Natural killer cell treated with Interleukin-12 subunit alpha and Interleukin-12 subunit beta and Interleukin-15 and Interleukin-18, amount 100 ng/mL, for 72 hours (primary cell): ENCODE data around the gene PLD5. TPM values are rescaled to one million over a fixed set of nuclear protein-coding genes. Genes with fewer than 3 reads are reported as not detected.
A peak's percentile ranks its signal among the peaks of the same experiment; 100 is the strongest.
"Not testable (repeated sequence)": the region's sequence is repeated elsewhere in the genome, so short reads cannot be mapped to it uniquely, and the experiment has no call there.

Experiments
- ATAC-seq, 2 donors: fragments of 150-1000 bp; cut with Tn5 transposase in 1 of 2; sonication (Bioruptor Pico), chemical (Tn5 transposase) in 1 of 2; 2 replicates each; pipeline ENCODE4 v1.10.0; 2021
- DNase-seq: peaks from one replicate; pipeline ENCODE4 v3.0.0; 2022; ENCODE audit warnings: low spot score
- H3K27ac Mint-ChIP-seq, 2 donors: 1 replicate in 1 of 2; 2 replicates in 1 of 2; pipeline ENCODE4 v1.8.0; 2022; ENCODE audit warnings: mixed read lengths in 2 of 2, mild to moderate bottlenecking in 1 of 2, moderate library complexity in 1 of 2
- H3K27me3 Mint-ChIP-seq, 2 donors: 1 replicate in 1 of 2; 2 replicates in 1 of 2; pipeline ENCODE4 v1.8.0; 2022; ENCODE audit warnings: mixed read lengths in 2 of 2
- H3K36me3 Mint-ChIP-seq: one replicate; pipeline ENCODE4 v1.8.0; 2022; ENCODE audit warnings: mixed read lengths
- H3K4me1 Mint-ChIP-seq, 2 donors: 1 replicate in 1 of 2; 2 replicates in 1 of 2; pipeline ENCODE4 v1.8.0; 2022; ENCODE audit warnings: low read depth in 2 of 2, mixed read lengths in 2 of 2, mild to moderate bottlenecking in 1 of 2
- H3K4me3 Mint-ChIP-seq: one replicate; pipeline ENCODE4 v1.8.0; 2022; ENCODE audit warnings: mixed read lengths
- H3K9me3 Mint-ChIP-seq: 2 replicates; pipeline ENCODE4 v1.8.0; 2022; ENCODE audit warnings: mixed read lengths
- total RNA-seq, 2 donors: library from RNA; stranded (reverse); gene quantifications; one replicate each; pipeline ENCODE4 v1.2.3, GENCODE V29; 2022

The PLD5 gene
- total RNA-seq, 2 donors from 2014 or later: not detected

DNA sequence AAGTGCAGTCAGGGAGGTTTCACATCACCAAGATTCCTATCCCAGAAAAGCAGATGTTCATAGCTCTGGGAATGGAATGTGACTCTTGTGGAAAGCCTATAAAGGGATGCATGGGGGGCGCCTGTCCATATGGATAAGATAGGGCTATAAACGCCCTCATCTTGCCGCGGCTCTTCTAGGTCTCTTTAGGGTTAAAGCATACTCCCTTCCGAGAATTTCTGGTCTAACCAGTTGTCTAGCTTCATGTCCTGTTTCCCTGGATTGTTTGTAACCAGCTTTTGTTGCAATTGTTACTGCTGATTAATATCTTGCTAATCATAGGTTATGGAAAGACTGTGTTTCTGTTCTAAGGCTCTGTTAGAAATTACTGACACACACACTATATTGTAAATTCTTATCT lies 64.8 kb downstream of the PLD5 start:
- not testable (repeated sequence) for H3K27me3 Mint-ChIP-seq, H3K4me3 Mint-ChIP-seq, H3K36me3 Mint-ChIP-seq, H3K27ac Mint-ChIP-seq, H3K9me3 Mint-ChIP-seq, H3K4me1 Mint-ChIP-seq, ATAC-seq, DNase-seq

DNA sequence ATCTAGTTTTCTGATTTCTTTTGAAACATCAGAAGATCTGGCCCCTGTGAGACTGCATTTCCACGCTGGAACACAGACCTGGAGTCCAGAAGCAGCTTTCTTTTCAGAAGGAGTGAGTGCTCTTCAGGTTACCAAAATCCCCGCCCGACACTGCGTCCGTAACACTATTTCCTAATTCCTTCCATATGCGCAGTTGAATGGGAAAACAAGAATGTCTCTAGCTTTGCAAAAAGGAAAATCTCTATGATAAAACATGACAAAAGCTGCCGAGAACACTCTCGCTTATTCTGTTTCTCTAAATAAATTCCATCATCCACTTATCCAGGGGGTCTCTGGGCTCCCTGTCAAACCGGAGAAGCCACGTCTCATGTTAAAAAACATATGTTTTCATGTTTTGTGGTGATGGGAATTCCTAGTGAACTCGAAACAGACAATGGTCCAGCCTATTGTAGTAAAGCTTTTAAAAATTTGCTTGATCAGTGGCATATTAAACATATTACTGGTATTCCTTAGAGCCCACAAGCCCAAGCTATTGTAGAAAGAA lies 67.7 kb downstream of the PLD5 start:
- Mint-ChIP-seq H3K27me3 (peaks cover 2 to 15% of the 10 kb centered on the region in 2 donors), H3K36me3 (no peaks in the 10 kb centered on the region), H3K4me1 (no peaks in the 10 kb centered on the region), H3K4me3 (no peak overlapping the region), H3K27ac (no peak overlapping the region), H3K9me3 (no peaks in the 10 kb centered on the region)
- ATAC-seq (no peak), DNase-seq (no peak)

DNA sequence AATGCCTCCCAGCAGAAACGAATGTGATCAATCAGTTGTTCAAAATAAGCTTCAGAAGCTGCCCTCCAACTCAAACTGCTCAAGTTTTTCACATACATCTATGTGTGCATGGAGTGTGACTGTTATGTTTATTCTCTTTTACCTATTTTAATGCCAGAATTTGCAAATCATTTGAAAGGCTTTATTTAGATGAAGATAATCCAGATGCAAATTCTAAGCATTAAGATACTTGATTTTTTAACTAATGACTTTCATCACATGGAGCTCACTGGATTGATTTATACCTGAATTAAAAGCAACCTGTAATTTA lies 69.5 kb downstream of the PLD5 start:
- Mint-ChIP-seq H3K9me3 (no peaks in the 10 kb centered on the region), H3K4me3 (no peak overlapping the region), H3K27ac (no peak overlapping the region), H3K36me3 (no peaks in the 10 kb centered on the region), H3K4me1 (no peaks in the 10 kb centered on the region), H3K27me3 (peaks cover 2 to 15% of the 10 kb centered on the region in 2 donors)
- ATAC-seq (no peak), DNase-seq (no peak)

DNA sequence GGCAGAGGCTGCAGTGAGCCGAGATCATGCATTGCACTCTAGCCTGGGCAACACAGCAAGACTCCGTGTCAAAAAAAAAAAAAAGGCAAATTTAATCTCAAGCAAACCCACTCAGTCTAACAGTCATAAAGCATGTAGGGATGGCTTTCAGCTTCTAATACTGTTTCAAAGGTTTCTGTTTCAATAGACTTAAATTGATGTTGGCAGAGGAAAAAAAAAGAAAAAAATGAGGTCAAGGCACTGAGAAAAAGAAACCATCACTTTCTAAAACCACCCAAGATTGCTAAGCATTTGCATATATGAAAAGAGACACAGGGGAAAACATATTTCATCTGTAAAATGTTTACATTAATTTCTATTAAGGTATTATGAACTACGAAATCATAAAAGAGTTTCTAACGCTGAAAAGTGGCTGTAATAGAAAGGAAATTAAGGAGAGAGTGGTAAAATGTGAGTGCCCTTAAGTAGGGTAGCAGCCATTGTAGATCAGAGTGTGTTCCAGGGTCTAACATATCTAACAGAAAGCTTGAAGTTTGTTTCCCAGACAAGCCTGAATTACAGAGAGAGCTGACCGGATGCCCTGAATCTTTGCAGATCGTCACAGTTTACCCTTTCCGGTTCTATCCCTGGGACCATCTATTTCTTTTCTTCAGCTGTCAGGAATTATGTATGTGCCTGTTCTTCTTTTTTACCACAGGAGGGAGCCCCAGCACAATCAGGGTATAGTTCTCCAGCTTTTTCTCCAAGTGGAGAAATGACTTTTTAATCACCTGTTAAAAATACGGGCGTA lies 70.0 kb downstream of the PLD5 start:
- Mint-ChIP-seq H3K36me3 (no peaks in the 10 kb centered on the region), H3K4me3 (no peak overlapping the region), H3K27me3 (peaks cover 2 to 15% of the 10 kb centered on the region in 2 donors), H3K9me3 (no peaks in the 10 kb centered on the region), H3K4me1 (no peaks in the 10 kb centered on the region), H3K27ac (no peak overlapping the region)
- ATAC-seq: no peak
- DNase-seq: no peak

DNA sequence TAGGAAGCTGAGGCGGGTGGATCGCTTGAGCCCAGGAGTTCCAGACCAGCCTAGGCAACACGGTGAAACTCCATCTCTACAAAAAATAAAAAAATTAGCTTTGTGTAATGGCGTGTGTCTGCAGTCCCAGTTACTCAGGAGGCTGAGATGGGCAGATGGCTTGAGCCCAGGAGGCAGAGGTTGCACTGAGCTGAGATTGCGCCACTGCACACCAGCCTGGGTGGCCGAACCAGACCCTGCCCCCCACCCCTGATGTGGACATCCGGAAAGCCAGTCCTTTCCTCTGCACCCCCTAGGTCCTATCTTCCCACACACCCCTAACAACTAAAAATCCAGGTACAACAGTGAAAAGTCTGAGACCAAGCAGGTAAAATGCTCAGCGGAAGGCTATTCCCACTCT lies 71.9 kb downstream of the PLD5 start:
- H3K4me1 Mint-ChIP-seq: no peaks in the 10 kb centered on the region
- no peaks in the 10 kb centered on the region for H3K9me3 Mint-ChIP-seq
- no peak overlapping the region for H3K27ac Mint-ChIP-seq
- ATAC-seq: no peak
- H3K36me3 Mint-ChIP-seq: no peaks in the 10 kb centered on the region
- DNase-seq: no peak
- H3K27me3 Mint-ChIP-seq: peaks cover 10 to 16% of the 10 kb centered on the region in 2 donors
- no peak overlapping the region for H3K4me3 Mint-ChIP-seq

DNA sequence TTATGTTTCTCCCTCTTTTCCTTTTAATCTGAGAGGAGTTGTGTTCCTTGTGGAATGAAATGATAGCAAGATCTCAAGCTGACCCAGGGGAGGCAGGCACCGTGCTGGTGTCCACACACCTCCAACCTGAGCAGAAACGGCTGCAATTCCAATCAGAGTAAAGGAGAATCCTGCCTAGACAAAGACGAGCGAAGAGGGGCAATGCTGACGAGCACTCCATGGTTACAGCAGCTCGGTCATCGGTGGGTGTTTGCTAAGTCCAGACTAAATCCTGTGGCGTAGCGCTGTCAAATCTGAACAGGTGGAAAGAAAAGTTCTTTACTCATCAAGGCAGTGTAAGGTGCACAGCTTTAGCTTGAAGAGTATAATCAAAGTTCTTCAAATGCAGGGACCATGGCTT lies 74.8 kb downstream of the PLD5 start:
- H3K27me3 Mint-ChIP-seq: peaks cover 13 to 19% of the 10 kb centered on the region in 2 donors
- H3K4me3 Mint-ChIP-seq: no peak overlapping the region
- H3K4me1 Mint-ChIP-seq: no peaks in the 10 kb centered on the region
- H3K9me3 Mint-ChIP-seq: no peaks in the 10 kb centered on the region
- peak in 1 of 2 donors; percentile 6 for ATAC-seq
- no peaks in the 10 kb centered on the region for H3K36me3 Mint-ChIP-seq
- no peak for DNase-seq
- no peak overlapping the region for H3K27ac Mint-ChIP-seq

DNA sequence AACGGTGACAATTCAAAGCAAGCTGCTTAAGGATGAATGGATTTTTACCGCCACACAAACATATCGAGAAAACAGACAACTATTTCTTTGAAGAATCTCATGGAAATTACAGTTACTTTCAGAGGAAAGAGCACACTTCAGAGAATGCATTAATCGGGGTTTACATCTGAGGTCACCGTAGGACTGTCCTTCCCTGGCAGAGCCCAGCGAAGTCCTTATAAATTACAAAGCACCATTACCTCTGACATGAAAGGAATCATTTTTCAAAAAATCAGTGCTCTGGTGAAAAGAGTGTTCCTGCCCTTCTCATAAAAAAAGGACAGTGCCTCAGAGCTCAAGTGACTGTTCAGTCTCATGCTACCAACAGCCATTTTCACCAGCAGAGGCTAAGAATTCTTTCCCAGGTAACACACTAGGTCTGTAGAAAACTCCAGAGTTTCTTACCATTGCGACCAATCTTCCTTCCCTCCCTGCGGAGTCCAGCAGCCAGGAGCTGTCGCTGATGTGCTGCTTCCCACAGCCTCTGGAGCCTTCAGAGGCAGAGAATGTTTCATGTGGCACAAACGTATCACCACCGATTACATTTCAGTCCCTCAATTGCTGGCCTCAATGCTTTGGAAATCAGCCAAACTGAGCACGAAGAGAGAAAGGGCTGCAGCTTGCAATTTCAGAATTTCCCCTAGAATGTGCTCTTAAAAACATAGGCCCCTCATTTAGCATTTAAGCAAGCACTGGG lies 75.4 kb downstream of the PLD5 start:
- Mint-ChIP-seq H3K4me3 (no peak overlapping the region), H3K36me3 (no peaks in the 10 kb centered on the region), H3K4me1 (no peaks in the 10 kb centered on the region), H3K27ac (no peak overlapping the region), H3K27me3 (peaks cover 13 to 19% of the 10 kb centered on the region in 2 donors), H3K9me3 (no peaks in the 10 kb centered on the region)
- ATAC-seq (peak in 1 of 2 donors; percentile 20), DNase-seq (no peak)

DNA sequence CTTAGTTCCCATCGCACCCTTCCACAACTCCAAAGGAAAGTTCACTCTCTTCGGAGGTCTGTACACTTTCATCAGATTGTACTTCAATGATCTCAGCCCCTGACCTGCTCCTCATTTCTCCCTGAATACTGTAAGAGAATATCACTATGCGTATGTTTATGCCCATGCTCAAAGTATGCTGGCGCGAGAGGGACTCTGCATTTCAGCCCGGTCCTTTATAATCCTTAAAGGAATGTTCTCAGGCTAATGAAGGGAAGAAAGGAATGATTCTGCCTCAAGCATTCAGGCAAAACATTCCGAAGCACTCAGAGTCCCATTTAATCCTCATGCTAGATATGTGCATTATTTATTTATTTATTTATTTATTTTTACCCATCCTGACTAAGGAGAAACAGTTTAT lies 76.8 kb downstream of the PLD5 start:
- Mint-ChIP-seq H3K27ac (no peak overlapping the region), H3K4me3 (no peak overlapping the region), H3K27me3 (peaks cover 11 to 17% of the 10 kb centered on the region in 2 donors), H3K9me3 (no peaks in the 10 kb centered on the region), H3K36me3 (no peaks in the 10 kb centered on the region), H3K4me1 (no peaks in the 10 kb centered on the region)
- ATAC-seq (no peak), DNase-seq (no peak)

DNA sequence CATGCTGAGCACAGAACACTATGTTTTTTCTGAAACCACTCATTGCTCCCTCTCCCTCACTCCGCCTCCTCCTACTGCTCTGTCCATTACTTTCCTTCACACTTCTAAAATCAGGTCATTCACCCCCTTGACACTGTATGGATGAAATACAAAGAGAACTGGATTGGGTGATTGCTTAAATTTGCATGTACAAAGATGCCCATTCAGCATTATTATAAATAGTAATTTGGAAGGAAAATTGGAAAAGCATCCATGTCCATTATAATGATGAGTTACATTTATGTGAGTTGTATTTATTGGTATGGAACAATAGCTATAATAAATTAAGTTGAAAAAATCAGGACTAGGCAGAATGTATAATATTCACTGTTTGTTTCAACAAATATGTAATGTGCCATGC lies 83.7 kb downstream of the PLD5 start:
- Mint-ChIP-seq H3K36me3 (no peaks in the 10 kb centered on the region), H3K27ac (no peak overlapping the region), H3K9me3 (no peaks in the 10 kb centered on the region), H3K4me1 (no peaks in the 10 kb centered on the region), H3K27me3 (peaks cover 0 to 14% of the 10 kb centered on the region in 2 donors), H3K4me3 (no peak overlapping the region)
- no peak for DNase-seq
- no peak for ATAC-seq

DNA sequence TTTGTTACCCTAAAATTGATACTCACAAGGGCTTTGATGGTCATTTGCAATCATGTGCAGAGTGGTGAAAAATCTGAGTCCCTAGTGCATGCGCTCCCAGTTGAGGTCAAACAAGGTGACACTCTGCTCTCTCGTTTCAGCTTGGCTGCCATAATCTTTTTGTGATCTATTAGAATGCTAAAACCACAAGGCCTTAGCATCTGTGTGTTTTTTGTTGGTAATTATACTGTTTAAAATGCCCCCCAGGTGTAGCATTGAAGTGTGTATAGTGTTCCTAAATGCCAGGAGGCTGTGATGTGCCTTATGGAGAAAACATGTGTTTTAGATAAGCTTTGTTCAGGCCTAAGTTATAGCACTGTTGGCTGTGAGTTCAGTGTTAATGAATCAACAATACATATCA lies 89.3 kb downstream of the PLD5 start:
- H3K4me3 Mint-ChIP-seq: no peak overlapping the region
- ATAC-seq (no peak), DNase-seq (no peak)
- no peaks in the 10 kb centered on the region for H3K4me1 Mint-ChIP-seq
- H3K9me3 Mint-ChIP-seq: peaks cover 13% of the 10 kb centered on the region
- H3K27me3 Mint-ChIP-seq: peaks cover 4 to 19% of the 10 kb centered on the region in 2 donors
- H3K36me3 Mint-ChIP-seq: no peaks in the 10 kb centered on the region
- H3K27ac Mint-ChIP-seq: no peak overlapping the region

DNA sequence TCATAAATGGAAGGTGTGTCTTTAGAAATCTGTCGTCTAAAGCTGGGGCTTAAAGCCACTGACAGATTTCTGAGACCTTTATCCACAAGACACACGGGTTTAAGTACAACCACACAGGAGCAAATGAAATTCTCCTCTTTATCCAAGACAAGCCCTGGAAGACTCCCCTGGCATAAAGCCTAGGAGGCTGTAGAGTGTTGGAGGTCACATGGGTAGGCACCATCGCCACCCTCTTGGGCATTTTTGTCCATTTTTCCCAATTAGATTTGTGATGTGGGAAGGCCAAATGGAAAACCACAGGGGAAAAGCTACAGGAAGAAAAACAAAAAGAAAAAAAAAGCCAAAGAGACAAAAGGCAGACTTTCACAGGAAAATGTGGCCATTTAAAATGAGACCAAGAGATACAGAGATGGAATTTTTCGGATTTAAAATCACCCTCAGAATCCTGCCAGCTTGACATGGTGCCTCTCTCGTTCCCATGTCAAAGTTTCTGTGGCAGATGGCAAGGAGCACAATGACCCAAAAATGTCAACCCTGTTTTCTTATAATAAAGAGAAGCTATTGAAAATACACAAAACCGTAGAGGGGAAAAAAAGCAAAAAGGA lies 91.9 kb downstream of the PLD5 start:
- H3K4me1 Mint-ChIP-seq: no peaks in the 10 kb centered on the region
- ATAC-seq: no peak
- peaks cover 4 to 19% of the 10 kb centered on the region in 2 donors for H3K27me3 Mint-ChIP-seq
- no peak overlapping the region for H3K27ac Mint-ChIP-seq
- H3K36me3 Mint-ChIP-seq: no peaks in the 10 kb centered on the region
- DNase-seq: no peak
- H3K9me3 Mint-ChIP-seq: peaks cover 13% of the 10 kb centered on the region
- H3K4me3 Mint-ChIP-seq: no peak overlapping the region

DNA sequence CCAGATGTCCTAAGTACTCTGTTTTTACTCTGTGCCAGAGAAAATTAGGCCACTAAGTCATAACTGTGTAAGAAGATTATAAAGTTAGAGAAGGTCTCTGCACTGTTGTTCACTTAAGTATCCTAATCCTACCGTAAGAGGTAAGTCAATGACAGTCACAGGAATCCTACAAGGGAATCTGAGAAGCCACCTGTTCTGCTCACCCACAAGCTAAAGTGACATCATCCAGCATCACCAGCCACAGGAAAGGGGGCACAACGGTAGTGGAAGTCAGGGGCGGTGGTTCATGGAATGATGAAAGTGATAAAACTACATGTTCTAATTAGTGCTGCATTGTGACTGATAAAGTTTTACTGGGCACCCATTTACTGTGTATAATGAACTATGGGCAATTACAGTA lies 92.7 kb downstream of the PLD5 start:
- no peak overlapping the region for H3K27ac Mint-ChIP-seq
- DNase-seq (no peak), ATAC-seq (no peak)
- peaks cover 13% of the 10 kb centered on the region for H3K9me3 Mint-ChIP-seq
- no peak overlapping the region for H3K4me3 Mint-ChIP-seq
- H3K27me3 Mint-ChIP-seq: peaks cover 4 to 19% of the 10 kb centered on the region in 2 donors
- H3K4me1 Mint-ChIP-seq: no peaks in the 10 kb centered on the region
- H3K36me3 Mint-ChIP-seq: no peaks in the 10 kb centered on the region

DNA sequence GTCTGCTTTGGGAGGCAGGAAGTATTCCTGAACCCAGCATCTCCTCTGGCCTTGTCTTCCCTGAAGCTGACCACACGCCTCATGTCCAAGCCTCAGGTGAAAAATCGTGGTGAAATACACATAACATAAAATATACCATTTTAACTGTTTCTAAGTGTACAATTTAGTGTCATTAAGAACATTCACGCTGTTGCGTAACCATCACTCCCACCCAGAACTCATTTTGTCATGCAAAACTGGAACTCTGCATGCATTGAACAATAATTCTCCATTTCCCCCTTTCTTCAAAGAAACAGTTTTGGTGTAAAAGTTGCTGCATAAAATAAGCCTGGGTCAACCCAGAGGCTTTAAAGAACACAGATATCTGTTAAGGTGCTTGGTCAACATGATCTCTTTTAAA lies 93.5 kb downstream of the PLD5 start:
- H3K9me3 Mint-ChIP-seq: peaks cover 13% of the 10 kb centered on the region
- DNase-seq: no peak
- H3K27me3 Mint-ChIP-seq: peaks cover 4 to 19% of the 10 kb centered on the region in 2 donors
- no peak for ATAC-seq
- no peak overlapping the region for H3K4me3 Mint-ChIP-seq
- H3K27ac Mint-ChIP-seq: no peak overlapping the region
- H3K4me1 Mint-ChIP-seq: no peaks in the 10 kb centered on the region
- no peaks in the 10 kb centered on the region for H3K36me3 Mint-ChIP-seq
